WTC11 (cell line): ENCODE data around the gene EN2. TPM values are rescaled to one million over a fixed set of nuclear protein-coding genes. Genes with fewer than 3 reads are reported as not detected.

Experiments used
- ATAC-seq: fragments of 200-7000 bp; cut with Tn5 transposase; 2 replicates; pipeline ENCODE4 v1.10.0; 2021; ENCODE audit warnings: mild to moderate bottlenecking, moderate library complexity
- CTCF ChIA-PET: fragments of 300-600 bp; sonication (Branson Sonifier 250); formaldehyde crosslinking; loops from one replicate; lab custom pipeline; 2021; ENCODE audit warnings: antibody characterized with exemption; lab: Charles Lee
- POLR2A ChIA-PET: fragments of 350-600 bp; sonication (Branson Sonifier 250); formaldehyde crosslinking; loops from one replicate; lab custom pipeline; 2021; ENCODE audit warnings: antibody characterized with exemption; lab: Charles Lee
- DNase-seq: peaks from one replicate; pipeline ENCODE4 v3.0.0; 2021; ENCODE audit warnings: low spot score
- H3K27ac Mint-ChIP-seq: 2 replicates; pipeline ENCODE4 v1.8.0; 2021; ENCODE audit warnings: mixed read lengths
- H3K27me3 Mint-ChIP-seq: 2 replicates; pipeline ENCODE4 v1.8.0; 2021; ENCODE audit warnings: low read depth, mild to moderate bottlenecking, moderate library complexity, mixed read lengths
- H3K36me3 Mint-ChIP-seq: 2 replicates; pipeline ENCODE4 v1.8.0; 2021; ENCODE audit warnings: mixed read lengths
- H3K4me1 Mint-ChIP-seq: 2 replicates; pipeline ENCODE4 v1.8.0; 2022; ENCODE audit warnings: mixed read lengths
- H3K4me3 Mint-ChIP-seq: 2 replicates; pipeline ENCODE4 v1.8.0; 2021; ENCODE audit warnings: mild to moderate bottlenecking, moderate library complexity, mixed read lengths
- H3K9me3 Mint-ChIP-seq: 2 replicates; pipeline ENCODE4 v1.8.0; 2021; ENCODE audit warnings: mixed read lengths
- ATF6 ChIP-seq: sonication (generic); formaldehyde crosslinking; IDR thresholded peaks from 2 replicates; pipeline ENCODE4 v1.8.1; 2023; ENCODE audit warnings: mild to moderate bottlenecking, missing genetic modification reagents
- E2F5 ChIP-seq: sonication (generic); formaldehyde crosslinking; IDR thresholded peaks from 2 replicates; pipeline ENCODE4 v1.8.1; 2022; ENCODE audit warnings: mild to moderate bottlenecking, moderate library complexity, missing genetic modification reagents
- ERG ChIP-seq: fragments of 250-450 bp; sonication (Bioruptor Pico); IDR thresholded peaks from 2 replicates; pipeline ENCODE4 v1.8.0; 2021; ENCODE audit warnings: mild to moderate bottlenecking
- JUN ChIP-seq: sonication (generic); formaldehyde crosslinking; IDR thresholded peaks from 2 replicates; pipeline ENCODE4 v1.8.0; 2023; ENCODE audit warnings: mild to moderate bottlenecking, missing genetic modification reagents
- NFE2L1 ChIP-seq: sonication (generic); formaldehyde crosslinking; IDR thresholded peaks from 2 replicates; pipeline ENCODE4 v1.8.1; 2023; ENCODE audit warnings: missing genetic modification reagents
- PRRX2 ChIP-seq: fragments of 250-450 bp; sonication (Bioruptor Pico); IDR thresholded peaks from 2 replicates; pipeline ENCODE4 v1.8.0; 2021; ENCODE audit warnings: mild to moderate bottlenecking
- TP53 ChIP-seq: sonication (generic); formaldehyde crosslinking; IDR thresholded peaks from 2 replicates; pipeline ENCODE4 v1.8.1; 2023; ENCODE audit warnings: mild to moderate bottlenecking, missing genetic modification reagents
- USF2 ChIP-seq: sonication (generic); formaldehyde crosslinking; IDR thresholded peaks from 2 replicates; pipeline ENCODE4 v1.8.1; 2023; ENCODE audit warnings: mild to moderate bottlenecking, missing genetic modification reagents, moderate library complexity
- ZBTB21 ChIP-seq: sonication (generic); formaldehyde crosslinking; IDR thresholded peaks from 2 replicates; pipeline ENCODE4 v1.8.1; 2023; ENCODE audit warnings: mild to moderate bottlenecking, missing genetic modification reagents, borderline replicate concordance
- ZNF232 ChIP-seq: sonication (generic); formaldehyde crosslinking; IDR thresholded peaks from 2 replicates; pipeline ENCODE4 v1.8.0; 2022; ENCODE audit warnings: mild to moderate bottlenecking, missing genetic modification reagents
- ZNF317 ChIP-seq: sonication (generic); formaldehyde crosslinking; IDR thresholded peaks from 2 replicates; pipeline ENCODE4 v1.8.1; 2023; ENCODE audit warnings: low read depth, mild to moderate bottlenecking, moderate library complexity, missing genetic modification reagents, borderline replicate concordance
- ZNF512 ChIP-seq: sonication (generic); formaldehyde crosslinking; IDR thresholded peaks from 2 replicates; pipeline ENCODE4 v1.8.1; 2022; ENCODE audit warnings: missing genetic modification reagents, borderline replicate concordance
- ZSCAN18 ChIP-seq: fragments of 250-450 bp; sonication (Bioruptor Pico); IDR thresholded peaks from 2 replicates; pipeline ENCODE4 v2.1.2; 2022; ENCODE audit warnings: mild to moderate bottlenecking, moderate library complexity
- total RNA-seq: library from RNA; stranded (reverse); gene quantifications from 3 replicates; pipeline ENCODE4 v1.2.3, GENCODE V29; 2021

EN2 gene
- total RNA-seq, 1 experiment from 2014 or later, result not detected

GRCh38 chr7:155422151-155422550 lies 35.8 kb upstream of the EN2 start (continued):
- TF ChIP-seq ATF6 (CRISPR knock-in tag) (no peak), NFE2L1 (CRISPR knock-in tag) (no peak), ZSCAN18 (no peak), ERG (CRISPR knock-in tag) (no peak), TP53 (CRISPR knock-in tag) (no peak), PRRX2 (no peak), JUN (CRISPR knock-in tag) (no peak), ZNF512 (CRISPR knock-in tag) (no peak), USF2 (CRISPR knock-in tag) (no peak)

GRCh38 chr7:155422599-155423336 lies 35.2 kb upstream of the EN2 start:
- POLR2A ChIA-PET, result no interaction called here

More at GRCh38 chr7:155422599-155423336, 35.2 kb upstream of the EN2 start:
- CTCF ChIA-PET, result no interaction called here
- H3K4me3 Mint-ChIP-seq, result no peak overlapping the region
- H3K9me3 Mint-ChIP-seq, result no peaks in the 10 kb centered on the region
- TF ChIP-seq USF2 (CRISPR knock-in tag) (no peak), ZBTB21 (no peak), ZNF232 (CRISPR knock-in tag) (no peak), PRRX2 (no peak), E2F5 (CRISPR knock-in tag) (no peak), ZNF317 (no peak)
- no peaks in the 10 kb centered on the region for H3K36me3 Mint-ChIP-seq
- H3K27ac Mint-ChIP-seq, result no peak overlapping the region
- ATAC-seq (no peak), DNase-seq (no peak)
- peaks cover 3% of the 10 kb centered on the region for H3K27me3 Mint-ChIP-seq
- no peaks in the 10 kb centered on the region for H3K4me1 Mint-ChIP-seq
